SH-SY5Y (cell line): ENCODE measurements around the gene TBX15.

ENCODE experiments used
- GATA2 ChIP-seq: IDR thresholded peaks from 2 replicates; pipeline ENCODE4 v1.6.1; 2011; ENCODE audit warnings: mild to moderate bottlenecking, low read depth, low read length
- GATA3 ChIP-seq: IDR thresholded peaks from 2 replicates; pipeline ENCODE4 v1.6.1; 2011; ENCODE audit warnings: low read depth, mild to moderate bottlenecking, low read length, moderate library complexity

GRCh38 chr1:118992868-118993699 is 4.9 kb upstream of the TBX15 start:
- TF ChIP-seq GATA2, result no peak
- TF ChIP-seq GATA3, result no peak
